A673 (cell line): ENCODE results near the gene DPYSL4. TPM values are rescaled to one million over a fixed set of nuclear protein-coding genes. Genes with fewer than 3 reads are reported as not detected.
"Not testable (repeated sequence)": the region's sequence is repeated elsewhere in the genome, so short reads cannot be mapped to it uniquely, and the experiment has no call there.

Experiments
- BruUV-seq: library from RNA; stranded (reverse); fragments of 400-500 nt; replicated peaks from 2 replicates; lab custom pipeline; 2021; lab: Mats Ljungman, UMichigan
- CTCF ChIA-PET: fragments of 300-600 bp; sonication (Branson Sonifier 250); formaldehyde crosslinking; loops from one replicate; lab custom pipeline; 2022; ENCODE audit warnings: antibody characterized with exemption; lab: Charles Lee
- POLR2A ChIA-PET: fragments of 300-600 bp; sonication (Branson Sonifier 250); formaldehyde crosslinking; loops from one replicate; lab custom pipeline; 2022; ENCODE audit warnings: antibody characterized with exemption; ENCODE audit not compliant: low non-redundant PET; lab: Charles Lee
- DNase-seq: peaks from one replicate; pipeline ENCODE4 v3.0.0-alpha.2; 2015; ENCODE audit warnings: low spot score
- H3K27ac ChIP-seq: fragments of 200-600 bp; sonication (generic); 2 replicates; pipeline ENCODE4 v1.5.1; 2016; ENCODE audit warnings: mixed run types, low read depth, mild to moderate bottlenecking, mixed read lengths, antibody characterized with exemption, low read length; ENCODE audit not compliant: poor library complexity, severe bottlenecking
- H3K27me3 ChIP-seq: fragments of 200-600 bp; sonication (generic); replicated peaks from 2 replicates; pipeline ENCODE4 v1.6.1; 2017; ENCODE audit warnings: mixed run types, low read depth, mild to moderate bottlenecking, mixed read lengths, antibody characterized with exemption, low read length; ENCODE audit not compliant: insufficient read depth, poor library complexity
- H3K36me3 ChIP-seq: fragments of 200-600 bp; sonication (generic); 2 replicates; pipeline ENCODE4 v1.6.1; 2016; ENCODE audit warnings: mixed run types, mild to moderate bottlenecking, mixed read lengths, antibody characterized with exemption, low read length; ENCODE audit not compliant: insufficient read depth, poor library complexity, severe bottlenecking
- H3K4me1 ChIP-seq: fragments of 200-600 bp; sonication (generic); 2 replicates; pipeline ENCODE4 v1.6.1; 2017; ENCODE audit warnings: mixed run types, mild to moderate bottlenecking, mixed read lengths, antibody characterized with exemption, low read length; ENCODE audit not compliant: insufficient read depth, poor library complexity, severe bottlenecking
- H3K4me3 ChIP-seq: fragments of 200-600 bp; sonication (generic); 2 replicates; pipeline ENCODE4 v1.5.1; 2016; ENCODE audit warnings: low read depth, mixed run types, mild to moderate bottlenecking, mixed read lengths, low read length; ENCODE audit not compliant: poor library complexity, severe bottlenecking
- H3K9me3 ChIP-seq: fragments of 200-600 bp; sonication (generic); 2 replicates; pipeline ENCODE4 v1.6.1; 2016; ENCODE audit warnings: mixed run types, low read depth, mild to moderate bottlenecking, mixed read lengths, antibody characterized with exemption, low read length; ENCODE audit not compliant: poor library complexity, severe bottlenecking
- EZH2 ChIP-seq: fragments of 200-600 bp; sonication (generic); IDR thresholded peaks from 2 replicates; pipeline ENCODE4 v1.6.1; 2017; ENCODE audit warnings: borderline replicate concordance, low read depth, mild to moderate bottlenecking, mixed read lengths, antibody characterized with exemption, low read length; ENCODE audit not compliant: poor library complexity, severe bottlenecking
- intact Hi-C: fragments of 100-400 bp; cut with micrococcal nuclease; formaldehyde crosslinking; loops from one replicate; pipeline ENCODE4 v1.10.0; 2022; ENCODE audit not compliant: unreplicated experiment
- total RNA-seq: library from RNA; stranded (reverse); gene quantifications from 2 replicates; pipeline ENCODE4 v1.2.3, GENCODE V29; 2021
- TF ChIP-seq, protein P1 (sequence below): fragments of 300-800, 200-600 bp; sonication (generic); conservative IDR thresholded peaks from 2 replicates; pipeline ENCODE4 v1.5.1; 2017; ENCODE audit warnings: low read depth, mild to moderate bottlenecking, antibody characterized with exemption, low read length, moderate library complexity, mixed read lengths

The DPYSL4 gene
- total RNA-seq, 1 experiment from 2014 or later: 13.1 TPM

DNA sequence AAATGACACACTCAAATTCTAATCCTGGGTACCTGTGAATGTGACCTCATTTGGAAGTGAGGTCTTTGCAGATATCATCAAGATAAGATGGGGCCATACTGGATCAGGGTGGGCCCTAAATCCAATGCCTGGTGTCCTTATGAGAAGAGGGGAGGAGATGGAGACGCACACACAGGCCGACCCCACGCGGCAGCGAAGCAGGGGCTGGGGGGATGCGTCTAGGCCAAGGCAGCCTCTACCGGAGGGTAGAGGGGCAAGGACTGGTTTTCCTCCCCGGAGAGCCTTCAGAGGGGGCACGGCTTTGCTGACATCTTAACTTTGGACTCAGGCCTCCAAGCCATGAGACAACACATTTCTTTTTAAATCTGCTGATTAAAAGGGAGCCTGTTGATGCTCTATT, 33.3 kb downstream of the DPYSL4 start:
- Histone ChIP-seq H3K9me3 (no peaks in the 10 kb centered on the region), H3K27me3 (no peaks in the 10 kb centered on the region), H3K4me3 (no peak overlapping the region), H3K36me3 (no peaks in the 10 kb centered on the region), H3K27ac (no peak overlapping the region), H3K4me1 (no peaks in the 10 kb centered on the region)
- BruUV-seq: no TSS peak
- ChIA-PET CTCF (no interaction called here), POLR2A (no interaction called here)
- no peak for DNase-seq
- TF ChIP-seq, protein P1, sequence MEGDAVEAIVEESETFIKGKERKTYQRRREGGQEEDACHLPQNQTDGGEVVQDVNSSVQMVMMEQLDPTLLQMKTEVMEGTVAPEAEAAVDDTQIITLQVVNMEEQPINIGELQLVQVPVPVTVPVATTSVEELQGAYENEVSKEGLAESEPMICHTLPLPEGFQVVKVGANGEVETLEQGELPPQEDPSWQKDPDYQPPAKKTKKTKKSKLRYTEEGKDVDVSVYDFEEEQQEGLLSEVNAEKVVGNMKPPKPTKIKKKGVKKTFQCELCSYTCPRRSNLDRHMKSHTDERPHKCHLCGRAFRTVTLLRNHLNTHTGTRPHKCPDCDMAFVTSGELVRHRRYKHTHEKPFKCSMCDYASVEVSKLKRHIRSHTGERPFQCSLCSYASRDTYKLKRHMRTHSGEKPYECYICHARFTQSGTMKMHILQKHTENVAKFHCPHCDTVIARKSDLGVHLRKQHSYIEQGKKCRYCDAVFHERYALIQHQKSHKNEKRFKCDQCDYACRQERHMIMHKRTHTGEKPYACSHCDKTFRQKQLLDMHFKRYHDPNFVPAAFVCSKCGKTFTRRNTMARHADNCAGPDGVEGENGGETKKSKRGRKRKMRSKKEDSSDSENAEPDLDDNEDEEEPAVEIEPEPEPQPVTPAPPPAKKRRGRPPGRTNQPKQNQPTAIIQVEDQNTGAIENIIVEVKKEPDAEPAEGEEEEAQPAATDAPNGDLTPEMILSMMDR: no peak
- no peak for TF ChIP-seq EZH2
- intact Hi-C loops: loop anchor here (5.0 kb wide), 1 partner anchor 417 kb away; no protein-coding TSS in a partner anchor

DNA sequence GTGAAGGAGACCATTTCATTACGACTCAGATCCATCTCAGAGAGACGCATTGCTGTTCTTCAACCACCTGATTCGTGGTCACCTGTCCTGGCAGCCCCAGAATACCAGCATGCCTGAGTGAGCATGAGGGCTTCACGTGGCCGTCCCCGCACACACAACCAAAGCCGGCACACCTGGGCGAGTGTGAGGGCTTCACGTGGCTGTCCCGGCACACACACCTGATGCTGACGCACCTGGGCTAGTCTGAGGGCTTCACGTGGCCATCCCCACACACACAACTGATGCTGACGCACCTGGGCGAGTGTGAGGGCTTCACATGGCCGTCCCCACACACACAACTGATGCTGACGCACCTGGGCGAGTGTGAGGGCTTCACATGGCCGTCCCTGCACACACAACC, 34.2 kb downstream of the DPYSL4 start:
- intact Hi-C loops: loop anchor here (5.0 kb wide), 1 partner anchor 416 kb away; no protein-coding TSS in a partner anchor
- CTCF ChIA-PET: interaction anchor here (0.6 kb wide), 1 partner anchor 28 kb away, joined by 3 read pairs; no protein-coding TSS in a partner anchor
- H3K4me1 ChIP-seq, H3K9me3 ChIP-seq, H3K36me3 ChIP-seq, POLR2A ChIA-PET, H3K27ac ChIP-seq, H3K27me3 ChIP-seq, DNase-seq, H3K4me3 ChIP-seq, BruUV-seq: not testable (repeated sequence)

DNA sequence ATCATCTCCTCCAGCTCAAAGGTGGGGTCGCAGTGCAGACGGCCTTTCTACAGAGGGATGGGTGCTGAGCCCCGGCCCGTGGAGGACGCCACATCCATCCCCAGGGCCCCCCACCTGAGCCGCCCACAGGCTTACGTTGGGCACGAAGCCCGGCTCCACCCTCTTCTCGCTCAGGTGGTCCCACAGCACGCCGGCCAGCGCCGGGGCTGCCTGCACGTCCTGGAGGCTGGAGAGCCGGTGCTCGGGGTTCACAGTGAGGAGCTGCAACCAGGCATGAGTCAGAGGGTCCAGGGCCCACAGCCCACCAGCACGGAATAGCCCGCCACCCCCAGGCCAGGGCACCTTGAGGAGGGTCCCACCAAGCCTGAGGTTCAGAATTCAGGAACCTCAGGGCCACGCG, 36.0 kb downstream of the DPYSL4 start:
- no TSS peak for BruUV-seq
- ChIA-PET POLR2A (no interaction called here), CTCF (interaction anchor here (0.5 to 0.6 kb wide), 2 partner anchors 222 to 963 kb away, joined by 3 to 6 read pairs; no protein-coding TSS in a partner anchor)
- Histone ChIP-seq H3K4me1 (no peaks in the 10 kb centered on the region), H3K9me3 (no peaks in the 10 kb centered on the region), H3K4me3 (no peak overlapping the region), H3K36me3 (no peaks in the 10 kb centered on the region), H3K27me3 (no peaks in the 10 kb centered on the region), H3K27ac (no peak overlapping the region)
- no peak for TF ChIP-seq EZH2
- TF ChIP-seq, protein P1: no peak
- intact Hi-C loops: loop anchor here (1.0 to 5.0 kb wide), 3 partner anchors 130 to 415 kb away; no protein-coding TSS in a partner anchor
- no peak for DNase-seq

DNA sequence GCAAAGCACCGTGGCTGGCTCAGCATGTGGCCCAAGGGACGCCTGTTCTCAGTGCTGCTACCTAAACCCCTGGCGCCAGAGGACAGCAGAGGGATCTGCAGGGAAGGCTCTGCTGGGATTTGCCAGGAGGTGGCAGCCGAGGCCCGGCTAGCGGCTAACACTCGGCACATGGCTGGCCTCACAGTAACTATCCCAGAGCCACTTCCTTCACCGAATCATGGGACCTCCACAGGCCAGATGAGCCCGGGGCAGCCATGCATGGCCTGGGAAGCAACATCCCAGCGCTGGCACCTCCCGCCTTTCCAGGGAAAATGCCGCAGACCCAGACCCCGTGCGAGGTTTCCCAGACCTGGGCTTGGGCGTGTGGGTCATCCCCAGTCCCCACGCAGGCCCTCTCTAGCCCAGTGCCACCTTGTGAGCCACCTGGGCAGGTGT, 36.4 kb downstream of the DPYSL4 start:
- no peaks in the 10 kb centered on the region for H3K27me3 ChIP-seq
- H3K4me1 ChIP-seq: no peaks in the 10 kb centered on the region
- BruUV-seq: no TSS peak
- intact Hi-C loops: loop anchor here (1.0 to 5.0 kb wide), 3 partner anchors 129 to 414 kb away; no protein-coding TSS in a partner anchor
- no peak overlapping the region for H3K4me3 ChIP-seq
- H3K9me3 ChIP-seq: no peaks in the 10 kb centered on the region
- CTCF ChIA-PET: interaction anchor here (0.5 kb wide), 1 partner anchor 221 kb away, joined by 6 read pairs; no protein-coding TSS in a partner anchor
- POLR2A ChIA-PET: no interaction called here
- DNase-seq: peak; percentile 89
- no peaks in the 10 kb centered on the region for H3K36me3 ChIP-seq
- no peak overlapping the region for H3K27ac ChIP-seq
- TF ChIP-seq, protein P1: peak; percentile 96
- TF ChIP-seq EZH2: no peak
